Thyroid gland (tissue), 4 donors: ENCODE measurements around the gene TRIM14.

Experiments used
- POLR2A ChIP-seq, 2 donors: fragments of 450-650 bp; IDR thresholded peaks; one replicate each; pipeline ENCODE4 v1.6.1; 2017; ENCODE audit warnings: antibody characterized with exemption in 2 of 2, mild to moderate bottlenecking in 2 of 2, moderate library complexity in 1 of 2
- TF ChIP-seq, protein P1 (sequence below), 6 experiments: fragments of 200-600 bp in 3 of 6; fragments of 450-650 bp in 3 of 6; sonication (generic) in 3 of 6; IDR thresholded peaks; one replicate each; pipeline ENCODE4 v1.5.1; 2016 to 2019; ENCODE audit warnings: antibody characterized with exemption in 6 of 6, mild to moderate bottlenecking in 2 of 6, inconsistent platforms in 1 of 6, moderate library complexity in 1 of 6

DNA sequence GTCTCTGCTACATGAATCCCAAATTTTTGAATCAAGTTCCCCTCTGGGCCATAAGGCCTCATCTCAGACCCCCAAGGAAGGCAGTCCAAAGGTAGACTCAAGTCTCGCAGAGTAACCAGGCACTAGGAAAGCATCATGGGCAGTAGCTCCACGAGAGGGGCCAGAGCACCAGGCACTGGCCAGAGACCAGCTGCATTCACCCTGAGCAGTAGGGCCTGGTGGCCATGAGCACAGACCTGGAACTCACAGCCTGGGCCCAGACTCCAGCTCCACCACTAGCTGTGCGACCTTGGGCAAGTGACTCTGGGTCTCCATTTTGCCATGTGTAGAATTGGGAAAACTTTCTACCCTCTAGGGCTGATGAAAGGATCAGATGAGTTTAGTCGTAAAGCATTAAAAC is 34.0 kb downstream of the TRIM14 start:
- TF ChIP-seq, protein P1, sequence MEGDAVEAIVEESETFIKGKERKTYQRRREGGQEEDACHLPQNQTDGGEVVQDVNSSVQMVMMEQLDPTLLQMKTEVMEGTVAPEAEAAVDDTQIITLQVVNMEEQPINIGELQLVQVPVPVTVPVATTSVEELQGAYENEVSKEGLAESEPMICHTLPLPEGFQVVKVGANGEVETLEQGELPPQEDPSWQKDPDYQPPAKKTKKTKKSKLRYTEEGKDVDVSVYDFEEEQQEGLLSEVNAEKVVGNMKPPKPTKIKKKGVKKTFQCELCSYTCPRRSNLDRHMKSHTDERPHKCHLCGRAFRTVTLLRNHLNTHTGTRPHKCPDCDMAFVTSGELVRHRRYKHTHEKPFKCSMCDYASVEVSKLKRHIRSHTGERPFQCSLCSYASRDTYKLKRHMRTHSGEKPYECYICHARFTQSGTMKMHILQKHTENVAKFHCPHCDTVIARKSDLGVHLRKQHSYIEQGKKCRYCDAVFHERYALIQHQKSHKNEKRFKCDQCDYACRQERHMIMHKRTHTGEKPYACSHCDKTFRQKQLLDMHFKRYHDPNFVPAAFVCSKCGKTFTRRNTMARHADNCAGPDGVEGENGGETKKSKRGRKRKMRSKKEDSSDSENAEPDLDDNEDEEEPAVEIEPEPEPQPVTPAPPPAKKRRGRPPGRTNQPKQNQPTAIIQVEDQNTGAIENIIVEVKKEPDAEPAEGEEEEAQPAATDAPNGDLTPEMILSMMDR (IDR thresholded peaks at IDR 0.05), result no peak
- no peak for TF ChIP-seq POLR2A (IDR thresholded peaks at IDR 0.05)
